Liver (tissue), 9 donors: Measurements from ENCODE around the gene CHI3L2. TPM values are rescaled to one million over a fixed set of nuclear protein-coding genes. Genes with fewer than 3 reads are reported as not detected.

Source experiments
- DNase-seq: peaks from one replicate; pipeline ENCODE4 v3.0.0-alpha.2; 2017; ENCODE audit warnings: low spot score
- H3K27ac ChIP-seq, 2 donors: one replicate each; pipeline ENCODE4 v1.7.0; 2013; ENCODE audit warnings: inconsistent platforms in 2 of 2, low read length in 2 of 2, control low read depth in 1 of 2, low read depth in 1 of 2, mild to moderate bottlenecking in 1 of 2
- H3K27me3 ChIP-seq, 4 donors: one replicate each; pipeline versions ENCODE4 v1.6.1 to v1.7.0; 2013; ENCODE audit warnings: low read length in 3 of 4, inconsistent platforms in 1 of 4, mild to moderate bottlenecking in 1 of 4, moderate library complexity in 1 of 4; ENCODE audit not compliant: control insufficient read depth in 4 of 4, insufficient read depth in 4 of 4
- H3K36me3 ChIP-seq, 4 donors: one replicate each; pipeline versions ENCODE4 v1.6.1 to v1.7.0; 2013; ENCODE audit warnings: low read length in 3 of 4, mild to moderate bottlenecking in 3 of 4, low read depth in 1 of 4, moderate library complexity in 1 of 4; ENCODE audit not compliant: control insufficient read depth in 4 of 4, insufficient read depth in 3 of 4
- H3K4me1 ChIP-seq, 4 donors: one replicate each; pipeline versions ENCODE4 v1.6.1 to v1.7.0; 2013; ENCODE audit warnings: low read length in 3 of 4, mild to moderate bottlenecking in 3 of 4, moderate library complexity in 1 of 4; ENCODE audit not compliant: control insufficient read depth in 4 of 4, insufficient read depth in 4 of 4
- H3K4me3 ChIP-seq, 3 donors: one replicate each; pipeline versions ENCODE4 v1.6.1 to v1.7.0; 2013; ENCODE audit warnings: low read length in 3 of 3, control low read depth in 1 of 3, low read depth in 1 of 3, mild to moderate bottlenecking in 1 of 3
- H3K9ac ChIP-seq, 2 donors: one replicate each; pipeline ENCODE4 v1.7.0; 2013; ENCODE audit warnings: low read length in 2 of 2, mild to moderate bottlenecking in 2 of 2, moderate library complexity in 2 of 2, control low read depth in 1 of 2, low read depth in 1 of 2
- H3K9me3 ChIP-seq, 4 donors: one replicate each; pipeline versions ENCODE4 v1.6.1 to v1.7.0; 2013; ENCODE audit warnings: low read length in 3 of 4; ENCODE audit not compliant: control insufficient read depth in 4 of 4
- ATF3 ChIP-seq: IDR thresholded peaks from 2 replicates; pipeline ENCODE4 v1.6.1; 2016; ENCODE audit warnings: antibody characterized with exemption
- CTCF ChIP-seq: fragments of 150-350 bp; IDR thresholded peaks from 2 replicates; pipeline ENCODE4 v1.5.1; 2017; ENCODE audit warnings: improper control_type of control experiment, low read depth, low read length; ENCODE audit not compliant: missing input control
- EGR1 ChIP-seq, 2 donors: IDR thresholded peaks; 2 replicates each; pipeline ENCODE4 v1.6.1; 2016 to 2018; ENCODE audit warnings: antibody characterized with exemption in 2 of 2, low read depth in 2 of 2
- FOXA1 ChIP-seq: IDR thresholded peaks from 2 replicates; pipeline ENCODE4 v1.6.1; 2016; ENCODE audit warnings: antibody characterized with exemption
- FOXA2 ChIP-seq: IDR thresholded peaks from 2 replicates; pipeline ENCODE4 v1.6.1; 2016; ENCODE audit warnings: antibody characterized with exemption
- GABPA ChIP-seq, 2 donors: IDR thresholded peaks in 1 of 2; conservative IDR thresholded peaks in 1 of 2; 2 replicates each; pipeline ENCODE4 v1.6.1; 2016; ENCODE audit warnings: antibody characterized with exemption in 2 of 2, mild to moderate bottlenecking in 1 of 2, moderate library complexity in 1 of 2
- HNF4A ChIP-seq, 2 donors: conservative IDR thresholded peaks; 2 replicates each; pipeline ENCODE4 v1.6.1; 2016; ENCODE audit warnings: antibody characterized with exemption in 2 of 2, mild to moderate bottlenecking in 2 of 2
- JUND ChIP-seq, 2 donors: IDR thresholded peaks; 2 replicates each; pipeline ENCODE4 v1.6.1; 2016; ENCODE audit warnings: antibody characterized with exemption in 2 of 2
- MAX ChIP-seq: IDR thresholded peaks from 2 replicates; pipeline ENCODE4 v1.6.1; 2016; ENCODE audit warnings: antibody characterized with exemption
- NR2F2 ChIP-seq: IDR thresholded peaks from 2 replicates; pipeline ENCODE4 v1.6.1; 2016; ENCODE audit warnings: antibody characterized with exemption
- RAD21 ChIP-seq, 2 donors: IDR thresholded peaks; 2 replicates each; pipeline ENCODE4 v1.6.1; 2016; ENCODE audit warnings: antibody characterized with exemption in 2 of 2, mild to moderate bottlenecking in 2 of 2
- REST ChIP-seq: IDR thresholded peaks from 2 replicates; pipeline ENCODE4 v1.6.1; 2016; ENCODE audit warnings: antibody characterized with exemption, mild to moderate bottlenecking
- RXRA ChIP-seq, 2 donors: IDR thresholded peaks; 2 replicates each; pipeline ENCODE4 v1.6.1; 2017 to 2018; ENCODE audit warnings: antibody characterized with exemption in 2 of 2, mild to moderate bottlenecking in 1 of 2
- SP1 ChIP-seq: IDR thresholded peaks from 2 replicates; pipeline ENCODE4 v1.6.1; 2018; ENCODE audit warnings: antibody characterized with exemption, mild to moderate bottlenecking
- TAF1 ChIP-seq: conservative IDR thresholded peaks from 2 replicates; pipeline ENCODE4 v1.6.1; 2016; ENCODE audit warnings: antibody characterized with exemption, mild to moderate bottlenecking
- YY1 ChIP-seq: IDR thresholded peaks from 2 replicates; pipeline ENCODE4 v1.6.1; 2016; ENCODE audit warnings: antibody characterized with exemption, mild to moderate bottlenecking
- ZBTB33 ChIP-seq: IDR thresholded peaks from 2 replicates; pipeline ENCODE4 v1.6.1; 2016; ENCODE audit warnings: antibody characterized with exemption
- WGBS: extraction: QIAGEN DNeasy Blood & Tissue Kit; methylation state at CpG from one replicate; pipeline ENCODE4 v1.1.7; 2013; 5-methylcytosine and 5-hydroxymethylcytosine counted together
- polyA plus RNA-seq, 2 donors: library from polyadenylated mRNA; stranded (reverse) in 1 of 2; unstranded in 1 of 2; fragments of 200-250 nt in 1 of 2; fragments of >200 nt in 1 of 2; fragmentation: Nextera tagmentation in 1 of 2; extraction: Ambion mirVana in 1 of 2; gene quantifications; one replicate each; pipeline versions ENCODE4 v1.2.1 to v1.2.3, GENCODE V29; 2013 to 2015
- total RNA-seq, 2 donors: library from RNA; depleted of rRNA; stranded (reverse); fragments of >200 nt; gene quantifications; one replicate each; pipeline ENCODE4 v1.2.3, GENCODE V29; 2014
- donor health status: healthy.
- donor health status: healthy.
- donor health status: healthy.
- donor health status: healthy.
- donor health status: healthy.

Gene CHI3L2
- total and polyA plus RNA-seq, 4 donors, result 0.07 to 0.32 (median 0.24) TPM

GRCh38 chr1:111199329-111199728, 28.2 kb upstream of the CHI3L2 start:
- TF ChIP-seq TAF1 (no peak), YY1 (no peak), ATF3 (no peak), JUND (IDR thresholded peaks at IDR 0.05) (no peak), REST (no peak), RXRA (IDR thresholded peaks at IDR 0.05) (no peak), SP1 (no peak), RAD21 (IDR thresholded peaks at IDR 0.05) (no peak), MAX (no peak), GABPA (IDR thresholded peaks at IDR 0.05 in 1 of 2, conservative IDR thresholded peaks at IDR 0.05 in 1 of 2) (no peak), NR2F2 (no peak), ZBTB33 (no peak), FOXA1 (no peak), FOXA2 (no peak), EGR1 (IDR thresholded peaks at IDR 0.05; ENCODE audit: low read depth in 2 of 2) (no peak), HNF4A (conservative IDR thresholded peaks at IDR 0.05) (no peak), CTCF (no peak)
- Histone ChIP-seq H3K36me3 (peaks cover 0 to 17% (median 1%) of the 10 kb centered on the region in 4 donors), H3K9me3 (no peaks in the 10 kb centered on the region), H3K4me3 (peak overlapping the region in 2 of 3 donors; percentile 7 to 19), H3K27me3 (no peaks in the 10 kb centered on the region), H3K27ac (peak overlapping the region; percentile 55 to 80), H3K4me1 (peaks cover 12 to 80% (median 66%) of the 10 kb centered on the region in 4 donors), H3K9ac (peak overlapping the region in 1 of 2 donors; percentile 41)
- WGBS, result 82% methylated on average over 3 of the region's 3 CpGs
- no peak for DNase-seq
